Muscle layer of duodenum (tissue), 2 donors: ENCODE results near the gene VTN.
A peak's percentile ranks its signal among the peaks of the same experiment; 100 is the strongest.

Experiments
- H3K27ac ChIP-seq: one replicate; pipeline ENCODE4 v1.7.0; 2013; ENCODE audit warnings: mild to moderate bottlenecking, low read length
- H3K27me3 ChIP-seq: one replicate; pipeline ENCODE4 v1.7.0; 2013; ENCODE audit warnings: low read depth, mild to moderate bottlenecking, control low read depth, low read length
- H3K36me3 ChIP-seq, 2 donors: one replicate each; pipeline ENCODE4 v1.7.0; 2013; ENCODE audit warnings: low read length in 2 of 2, control low read depth in 1 of 2, mild to moderate bottlenecking in 1 of 2; ENCODE audit not compliant: insufficient read depth in 2 of 2, control insufficient read depth in 1 of 2
- H3K4me1 ChIP-seq, 2 donors: one replicate each; pipeline ENCODE4 v1.7.0; 2013; ENCODE audit warnings: low read length in 2 of 2, mild to moderate bottlenecking in 2 of 2, control low read depth in 1 of 2, moderate library complexity in 1 of 2; ENCODE audit not compliant: insufficient read depth in 2 of 2, control insufficient read depth in 1 of 2
- H3K4me3 ChIP-seq, 2 donors: one replicate each; pipeline ENCODE4 v1.7.0; 2013; ENCODE audit warnings: low read length in 2 of 2, low read depth in 1 of 2, mild to moderate bottlenecking in 1 of 2
- H3K9me3 ChIP-seq, 2 donors: one replicate each; pipeline ENCODE4 v1.7.0; 2013; ENCODE audit warnings: low read length in 2 of 2, control low read depth in 1 of 2, mild to moderate bottlenecking in 1 of 2; ENCODE audit not compliant: control insufficient read depth in 1 of 2
- donor health status: healthy.

Gene VTN

GRCh38 chr17:28368306-28368831 is 1.7 kb downstream of the VTN start:
- no peak overlapping the region for H3K4me3 ChIP-seq
- H3K9me3 ChIP-seq: no peaks in the 10 kb centered on the region
- H3K27ac ChIP-seq: no peak overlapping the region
- H3K36me3 ChIP-seq: peaks cover 7 to 23% of the 10 kb centered on the region in 2 donors
- H3K4me1 ChIP-seq: peaks cover 13 to 15% of the 10 kb centered on the region in 2 donors
- H3K27me3 ChIP-seq: peaks cover 5% of the 10 kb centered on the region

DNA sequence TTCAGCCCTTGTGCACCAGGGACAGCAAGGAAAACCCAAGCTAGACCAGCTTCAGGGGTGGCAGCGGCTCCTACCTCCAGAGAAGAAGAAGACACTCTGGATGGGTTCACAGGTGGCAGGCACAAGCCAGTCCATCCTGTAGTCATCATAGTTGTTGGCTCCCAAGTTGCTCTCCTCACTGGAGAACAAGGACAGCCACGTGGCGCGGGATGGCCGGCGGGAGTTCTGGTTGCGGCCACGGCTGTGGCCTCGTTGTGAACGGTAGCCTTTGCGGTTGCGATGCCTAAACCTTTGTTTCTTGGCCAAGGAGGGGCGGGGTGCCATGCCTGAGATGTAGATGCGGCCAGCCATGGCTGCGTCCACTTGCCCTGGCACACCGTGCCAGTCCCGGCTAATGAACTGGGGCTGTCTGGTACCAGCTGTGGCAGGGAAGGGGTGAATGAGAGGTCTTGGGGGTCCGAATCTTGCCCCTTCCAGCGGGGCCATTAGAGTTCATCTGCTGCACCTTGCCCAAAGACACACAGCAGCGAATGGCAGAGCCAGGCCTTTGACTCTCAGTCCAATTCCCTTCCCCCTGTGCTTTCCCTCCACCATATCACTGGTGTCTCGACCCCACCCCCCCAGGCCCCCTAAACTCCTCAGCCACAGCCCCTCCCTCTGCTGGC is 2.3 kb downstream of the VTN start:
- Histone ChIP-seq H3K27me3 (peaks cover under 1% of the 10 kb centered on the region), H3K4me3 (no peak overlapping the region), H3K27ac (no peak overlapping the region), H3K36me3 (peaks cover 13 to 29% of the 10 kb centered on the region in 2 donors), H3K9me3 (no peaks in the 10 kb centered on the region), H3K4me1 (peaks cover 7 to 9% of the 10 kb centered on the region in 2 donors)

GRCh38 chr17:28366605-28367004 is 3.5 kb downstream of the VTN start:
- H3K4me1 ChIP-seq: peaks cover 0 to 6% of the 10 kb centered on the region in 2 donors
- H3K4me3 ChIP-seq: no peak overlapping the region
- no peaks in the 10 kb centered on the region for H3K9me3 ChIP-seq
- H3K27ac ChIP-seq: no peak overlapping the region
- peaks cover 19 to 41% of the 10 kb centered on the region in 2 donors for H3K36me3 ChIP-seq
- H3K27me3 ChIP-seq: no peaks in the 10 kb centered on the region

DNA sequence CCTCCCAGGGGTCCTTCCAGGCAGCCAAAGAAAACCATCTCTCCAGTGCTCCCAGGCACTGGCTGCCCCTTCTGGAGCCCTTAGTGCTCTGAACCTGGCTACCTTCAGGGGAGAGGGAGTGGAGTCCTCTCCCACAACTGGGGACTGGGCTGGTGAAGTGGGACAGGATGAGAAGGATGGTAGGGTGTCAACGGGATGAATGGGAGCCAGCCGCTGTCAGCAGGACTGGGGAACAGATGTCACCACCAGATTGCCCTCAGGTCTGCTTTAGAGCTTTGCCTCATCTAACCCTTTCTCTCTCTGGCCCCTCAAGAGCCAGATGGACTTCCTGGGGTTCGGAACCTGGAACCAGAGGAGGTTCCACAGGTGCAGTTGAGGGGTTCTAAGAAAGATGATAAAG is 4.6 kb downstream of the VTN start:
- Histone ChIP-seq H3K4me3 (no peak overlapping the region), H3K9me3 (no peaks in the 10 kb centered on the region), H3K27ac (no peak overlapping the region), H3K27me3 (no peaks in the 10 kb centered on the region), H3K36me3 (peaks cover 29 to 52% of the 10 kb centered on the region in 2 donors), H3K4me1 (peaks cover 0 to 2% of the 10 kb centered on the region in 2 donors)

DNA sequence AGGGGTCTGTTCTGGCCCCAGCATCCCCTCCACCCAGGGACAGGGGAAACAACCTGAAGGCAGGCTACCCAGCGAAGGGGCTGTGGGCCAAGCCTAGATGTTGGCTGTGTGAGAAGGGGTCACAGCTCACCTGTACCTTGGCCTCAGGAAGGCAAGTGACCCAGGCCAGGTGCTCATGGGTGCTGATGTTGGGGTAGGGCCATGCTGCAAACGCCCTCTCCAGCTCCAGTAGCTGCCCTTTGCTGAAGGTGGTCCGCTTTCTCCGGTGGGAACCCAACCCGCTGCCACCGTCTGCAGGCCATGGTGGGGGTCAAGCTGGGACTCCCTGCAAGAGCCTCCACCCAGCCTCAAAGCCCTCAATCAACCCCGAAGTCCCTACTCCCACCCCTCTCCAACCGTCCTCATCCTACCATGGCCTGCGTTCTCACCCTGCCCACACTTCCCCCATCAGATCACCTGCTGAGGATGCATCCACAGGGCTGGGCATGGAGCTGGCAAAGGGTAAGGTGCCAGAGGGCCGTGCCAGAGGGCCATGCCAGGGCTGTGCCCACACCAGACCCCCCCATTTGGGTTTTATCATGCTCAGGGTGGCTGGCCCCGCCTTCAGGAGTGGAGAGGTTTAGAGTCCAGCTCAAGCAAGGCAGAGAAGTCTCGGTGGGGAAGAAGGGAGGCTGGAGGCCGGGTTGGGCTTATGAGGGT is 5.3 kb downstream of the VTN start, which contains the start of gene SEBOX:
TSS of gene SEBOX (minus strand) at position 535 of the 699 bp plus-strand sequence. CDS start at position 487, 48 bp downstream.
- H3K4me1 ChIP-seq: no peaks in the 10 kb centered on the region
- H3K27ac ChIP-seq: no peak within 1 kb of the TSS
- H3K4me3 ChIP-seq: no peak within 1 kb of the TSS
- H3K27me3 ChIP-seq: no peaks in the 10 kb centered on the region
- H3K9me3 ChIP-seq: no peaks in the 10 kb centered on the region
- H3K36me3 ChIP-seq: peaks cover 33 to 58% of the 10 kb centered on the region in 2 donors

- H3K36me3 ChIP-seq: peaks cover 33 to 65% of the 10 kb centered on the region in 2 donors
- no peaks in the 10 kb centered on the region for H3K9me3 ChIP-seq
- no peaks in the 10 kb centered on the region for H3K27me3 ChIP-seq
- H3K27ac ChIP-seq: no peak overlapping the region
- H3K4me1 ChIP-seq: no peaks in the 10 kb centered on the region
- H3K4me3 ChIP-seq: no peak overlapping the region
These were observed 6.1 kb downstream of the VTN start for GRCh38 chr17:28363776-28364650.

DNA sequence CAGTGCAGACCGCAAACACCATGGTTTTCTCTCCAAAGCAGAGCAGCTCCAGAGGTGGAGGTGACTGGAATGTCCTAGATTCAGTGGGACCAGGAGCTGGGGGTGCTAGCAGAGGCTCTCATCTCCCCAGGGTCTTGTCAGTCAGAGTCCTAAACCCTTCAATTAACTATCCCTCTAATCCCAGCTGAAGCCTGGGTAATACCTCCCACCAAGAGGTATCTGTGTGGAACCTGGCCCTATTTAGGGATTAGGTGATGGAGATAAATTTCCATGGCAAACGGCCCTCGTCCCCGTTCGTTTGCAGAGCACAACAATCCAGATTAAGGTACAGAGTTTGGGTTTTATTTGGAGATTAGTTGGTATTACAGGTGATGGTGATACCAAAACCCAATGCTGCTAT is 6.9 kb downstream of the VTN start:
- peaks cover 33 to 65% of the 10 kb centered on the region in 2 donors for H3K36me3 ChIP-seq
- peaks cover 3 to 7% of the 10 kb centered on the region in 2 donors for H3K4me1 ChIP-seq
- H3K27me3 ChIP-seq: no peaks in the 10 kb centered on the region
- no peaks in the 10 kb centered on the region for H3K9me3 ChIP-seq
- no peak overlapping the region for H3K27ac ChIP-seq
- no peak overlapping the region for H3K4me3 ChIP-seq

DNA sequence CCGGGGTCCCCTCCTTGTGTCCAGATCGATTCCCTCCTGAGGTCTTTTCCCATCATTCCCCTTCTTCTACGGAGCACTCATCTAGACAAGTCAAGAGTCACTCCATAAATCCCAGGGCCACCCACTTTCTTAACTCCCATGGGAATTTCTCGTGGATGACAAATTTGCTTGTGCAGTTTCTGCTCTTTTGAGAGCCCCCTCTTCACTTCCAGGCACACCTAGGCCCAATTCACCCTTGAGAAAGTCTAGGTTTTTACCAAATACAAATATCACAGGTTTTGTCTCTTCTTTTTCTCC is 12.3 kb downstream of the VTN start:
- no peaks in the 10 kb centered on the region for H3K9me3 ChIP-seq
- H3K27ac ChIP-seq: peak overlapping the region; percentile 73
- peaks cover 40 to 56% of the 10 kb centered on the region in 2 donors for H3K36me3 ChIP-seq
- H3K4me3 ChIP-seq: peak overlapping the region; percentile 89 to 98
- peaks cover 13 to 22% of the 10 kb centered on the region in 2 donors for H3K4me1 ChIP-seq
- H3K27me3 ChIP-seq: no peaks in the 10 kb centered on the region

- H3K9me3 ChIP-seq: no peaks in the 10 kb centered on the region
- H3K27me3 ChIP-seq: no peaks in the 10 kb centered on the region
- H3K36me3 ChIP-seq: peaks cover 40 to 54% of the 10 kb centered on the region in 2 donors
- H3K4me3 ChIP-seq: peak within 1 kb of the TSS; percentile 89 to 98
- peak within 1 kb of the TSS; percentile 77 for H3K27ac ChIP-seq
- peaks cover 13 to 22% of the 10 kb centered on the region in 2 donors for H3K4me1 ChIP-seq
These were observed 12.8 kb downstream of the VTN start, which contains the start of gene POLDIP2 for GRCh38 chr17:28357061-28357900. POLDIP2 (minus strand) TSS chr17:28357527; CDS start chr17:28357448, 79 bp downstream.

DNA sequence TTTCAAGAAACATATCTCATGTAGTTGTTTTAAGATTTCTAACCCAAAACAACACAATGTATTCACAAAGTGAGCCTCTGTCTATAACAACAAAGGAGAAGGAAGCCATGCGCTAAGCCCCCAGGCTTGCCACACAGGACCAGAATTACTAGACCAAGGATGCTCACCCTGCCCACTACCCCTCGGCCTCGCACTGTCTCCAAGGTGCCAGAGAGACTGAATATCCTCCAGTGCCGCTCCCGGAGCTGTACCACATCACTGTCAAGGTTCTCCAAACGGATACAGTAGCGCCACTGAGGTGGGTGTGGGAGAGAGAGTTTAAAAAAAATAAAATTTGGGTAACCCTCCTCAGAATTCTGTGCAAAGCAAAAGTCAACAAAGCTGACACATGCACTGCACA is 19.8 kb downstream of the VTN start:
- Histone ChIP-seq H3K27ac (no peak overlapping the region), H3K27me3 (no peaks in the 10 kb centered on the region), H3K4me1 (no peaks in the 10 kb centered on the region), H3K4me3 (no peak overlapping the region), H3K36me3 (peaks cover 72 to 90% of the 10 kb centered on the region in 2 donors), H3K9me3 (no peaks in the 10 kb centered on the region)
